ENCODE results near the gene SLC15A3.

DNA sequence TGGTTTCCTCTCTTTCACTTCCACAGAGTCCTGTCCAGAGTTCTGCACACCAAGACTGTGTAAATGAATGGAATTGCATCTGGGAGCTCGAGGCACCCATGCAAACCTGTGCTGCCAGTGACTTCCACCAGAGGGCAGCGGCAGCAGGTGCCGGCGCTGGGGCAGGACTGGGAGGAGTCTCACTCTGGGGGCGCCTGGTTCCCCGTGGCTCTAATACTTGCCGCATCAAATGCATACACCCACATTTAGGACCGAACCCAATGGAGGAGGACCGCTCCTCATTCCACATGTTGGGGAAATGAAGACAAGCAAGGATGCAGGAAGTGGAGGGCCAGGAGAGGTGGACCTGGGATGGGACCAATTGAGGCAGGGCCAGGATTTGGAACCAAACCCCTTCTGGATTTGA is 18.4 kb upstream of the SLC15A3 start:
- TF ChIP-seq EZH2 (IDR thresholded peaks at IDR 0.05; ENCODE audit: borderline replicate concordance, insufficient read depth, low read length, poor library complexity, severe bottlenecking), result no peak
- TF ChIP-seq, protein P1, sequence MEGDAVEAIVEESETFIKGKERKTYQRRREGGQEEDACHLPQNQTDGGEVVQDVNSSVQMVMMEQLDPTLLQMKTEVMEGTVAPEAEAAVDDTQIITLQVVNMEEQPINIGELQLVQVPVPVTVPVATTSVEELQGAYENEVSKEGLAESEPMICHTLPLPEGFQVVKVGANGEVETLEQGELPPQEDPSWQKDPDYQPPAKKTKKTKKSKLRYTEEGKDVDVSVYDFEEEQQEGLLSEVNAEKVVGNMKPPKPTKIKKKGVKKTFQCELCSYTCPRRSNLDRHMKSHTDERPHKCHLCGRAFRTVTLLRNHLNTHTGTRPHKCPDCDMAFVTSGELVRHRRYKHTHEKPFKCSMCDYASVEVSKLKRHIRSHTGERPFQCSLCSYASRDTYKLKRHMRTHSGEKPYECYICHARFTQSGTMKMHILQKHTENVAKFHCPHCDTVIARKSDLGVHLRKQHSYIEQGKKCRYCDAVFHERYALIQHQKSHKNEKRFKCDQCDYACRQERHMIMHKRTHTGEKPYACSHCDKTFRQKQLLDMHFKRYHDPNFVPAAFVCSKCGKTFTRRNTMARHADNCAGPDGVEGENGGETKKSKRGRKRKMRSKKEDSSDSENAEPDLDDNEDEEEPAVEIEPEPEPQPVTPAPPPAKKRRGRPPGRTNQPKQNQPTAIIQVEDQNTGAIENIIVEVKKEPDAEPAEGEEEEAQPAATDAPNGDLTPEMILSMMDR (IDR thresholded peaks at IDR 0.05; ENCODE audit: poor library complexity, severe bottlenecking), result peak; percentile 18
- TF ChIP-seq EP300 (conservative IDR thresholded peaks at IDR 0.05; ENCODE audit: poor library complexity, severe bottlenecking), result no peak
- TF ChIP-seq, protein P2, sequence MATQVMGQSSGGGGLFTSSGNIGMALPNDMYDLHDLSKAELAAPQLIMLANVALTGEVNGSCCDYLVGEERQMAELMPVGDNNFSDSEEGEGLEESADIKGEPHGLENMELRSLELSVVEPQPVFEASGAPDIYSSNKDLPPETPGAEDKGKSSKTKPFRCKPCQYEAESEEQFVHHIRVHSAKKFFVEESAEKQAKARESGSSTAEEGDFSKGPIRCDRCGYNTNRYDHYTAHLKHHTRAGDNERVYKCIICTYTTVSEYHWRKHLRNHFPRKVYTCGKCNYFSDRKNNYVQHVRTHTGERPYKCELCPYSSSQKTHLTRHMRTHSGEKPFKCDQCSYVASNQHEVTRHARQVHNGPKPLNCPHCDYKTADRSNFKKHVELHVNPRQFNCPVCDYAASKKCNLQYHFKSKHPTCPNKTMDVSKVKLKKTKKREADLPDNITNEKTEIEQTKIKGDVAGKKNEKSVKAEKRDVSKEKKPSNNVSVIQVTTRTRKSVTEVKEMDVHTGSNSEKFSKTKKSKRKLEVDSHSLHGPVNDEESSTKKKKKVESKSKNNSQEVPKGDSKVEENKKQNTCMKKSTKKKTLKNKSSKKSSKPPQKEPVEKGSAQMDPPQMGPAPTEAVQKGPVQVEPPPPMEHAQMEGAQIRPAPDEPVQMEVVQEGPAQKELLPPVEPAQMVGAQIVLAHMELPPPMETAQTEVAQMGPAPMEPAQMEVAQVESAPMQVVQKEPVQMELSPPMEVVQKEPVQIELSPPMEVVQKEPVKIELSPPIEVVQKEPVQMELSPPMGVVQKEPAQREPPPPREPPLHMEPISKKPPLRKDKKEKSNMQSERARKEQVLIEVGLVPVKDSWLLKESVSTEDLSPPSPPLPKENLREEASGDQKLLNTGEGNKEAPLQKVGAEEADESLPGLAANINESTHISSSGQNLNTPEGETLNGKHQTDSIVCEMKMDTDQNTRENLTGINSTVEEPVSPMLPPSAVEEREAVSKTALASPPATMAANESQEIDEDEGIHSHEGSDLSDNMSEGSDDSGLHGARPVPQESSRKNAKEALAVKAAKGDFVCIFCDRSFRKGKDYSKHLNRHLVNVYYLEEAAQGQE (IDR thresholded peaks at IDR 0.05; ENCODE audit: borderline replicate concordance), result no peak
- no peak for TF ChIP-seq SMC3 (conservative IDR thresholded peaks at IDR 0.05; ENCODE audit: poor library complexity)
- no peak for TF ChIP-seq RAD21 (conservative IDR thresholded peaks at IDR 0.05)
- TF ChIP-seq TAF1 (IDR thresholded peaks at IDR 0.05; ENCODE audit: low read depth), result no peak
